Right atrium auricular region (tissue), 2 donors: ENCODE data around the gene ADAM22. TPM values are rescaled to one million over a fixed set of nuclear protein-coding genes. Genes with fewer than 3 reads are reported as not detected.

Experiments used
- DNase-seq: peaks from one replicate; pipeline ENCODE4 v3.0.0-alpha.2; 2019; ENCODE audit warnings: low spot score
- H3K27ac ChIP-seq, 2 donors: fragments of 200-600 bp; sonication (generic); 1 replicate in 1 of 2; 2 replicates in 1 of 2; pipeline ENCODE4 v1.5.1; 2016 to 2019
- H3K27me3 ChIP-seq, 2 donors: fragments of 200-600 bp; sonication (generic); one replicate each; pipeline versions ENCODE4 v1.5.1 to v1.6.0; 2017 to 2019
- H3K36me3 ChIP-seq: fragments of 200-600 bp; sonication (generic); one replicate; pipeline ENCODE4 v1.5.1; 2016
- H3K4me1 ChIP-seq, 2 donors: fragments of 200-600 bp; sonication (generic); one replicate each; pipeline versions ENCODE4 v1.5.1 to v1.6.0; 2017 to 2019
- H3K4me3 ChIP-seq, 2 donors: fragments of 200-600 bp; sonication (generic); 1 replicate in 1 of 2; 2 replicates in 1 of 2; pipeline ENCODE4 v1.5.1; 2017 to 2019; ENCODE audit warnings: mild to moderate bottlenecking in 1 of 2, moderate library complexity in 1 of 2
- H3K9me3 ChIP-seq, 2 donors: fragments of 200-600 bp; sonication (generic); one replicate each; pipeline ENCODE4 v1.5.1; 2019
- total RNA-seq, 2 donors: library from RNA; depleted of rRNA; stranded (reverse); fragments of >200 nt; gene quantifications; one replicate each; pipeline ENCODE4 v1.1.0, GENCODE V29; 2016
- TF ChIP-seq, protein P1 (sequence below), 2 donors: fragments of 200-600 bp; sonication (generic); IDR thresholded peaks; one replicate each; pipeline ENCODE4 v1.5.1; 2019; ENCODE audit warnings: antibody characterized with exemption in 2 of 2

Gene ADAM22
- total RNA-seq, 2 donors from 2014 or later = 1.9 to 3.9 TPM

DNA sequence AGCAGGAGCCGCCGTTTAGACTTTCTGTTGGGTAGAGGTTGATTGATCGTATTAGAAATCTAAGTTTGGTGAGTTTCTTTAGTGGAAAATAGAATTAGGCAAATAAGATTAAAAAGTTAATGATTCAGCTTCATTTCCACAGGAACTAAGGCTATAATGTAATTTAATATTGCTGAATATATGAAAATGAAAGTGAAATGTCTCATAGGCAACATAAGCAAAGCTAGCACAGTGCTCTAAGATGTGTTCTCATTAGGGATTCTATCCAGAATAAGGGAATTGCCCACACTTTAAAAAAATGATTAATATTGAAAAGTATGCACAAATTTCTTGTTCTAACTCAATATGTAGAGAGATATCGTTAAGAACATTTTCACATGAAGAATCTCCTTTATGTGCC lies 238.8 kb downstream of the ADAM22 start:
- H3K4me3 ChIP-seq = no peak overlapping the region
- H3K27ac ChIP-seq = no peak overlapping the region
- DNase-seq = no peak
- H3K27me3 ChIP-seq = no peaks in the 10 kb centered on the region
- TF ChIP-seq, protein P1, sequence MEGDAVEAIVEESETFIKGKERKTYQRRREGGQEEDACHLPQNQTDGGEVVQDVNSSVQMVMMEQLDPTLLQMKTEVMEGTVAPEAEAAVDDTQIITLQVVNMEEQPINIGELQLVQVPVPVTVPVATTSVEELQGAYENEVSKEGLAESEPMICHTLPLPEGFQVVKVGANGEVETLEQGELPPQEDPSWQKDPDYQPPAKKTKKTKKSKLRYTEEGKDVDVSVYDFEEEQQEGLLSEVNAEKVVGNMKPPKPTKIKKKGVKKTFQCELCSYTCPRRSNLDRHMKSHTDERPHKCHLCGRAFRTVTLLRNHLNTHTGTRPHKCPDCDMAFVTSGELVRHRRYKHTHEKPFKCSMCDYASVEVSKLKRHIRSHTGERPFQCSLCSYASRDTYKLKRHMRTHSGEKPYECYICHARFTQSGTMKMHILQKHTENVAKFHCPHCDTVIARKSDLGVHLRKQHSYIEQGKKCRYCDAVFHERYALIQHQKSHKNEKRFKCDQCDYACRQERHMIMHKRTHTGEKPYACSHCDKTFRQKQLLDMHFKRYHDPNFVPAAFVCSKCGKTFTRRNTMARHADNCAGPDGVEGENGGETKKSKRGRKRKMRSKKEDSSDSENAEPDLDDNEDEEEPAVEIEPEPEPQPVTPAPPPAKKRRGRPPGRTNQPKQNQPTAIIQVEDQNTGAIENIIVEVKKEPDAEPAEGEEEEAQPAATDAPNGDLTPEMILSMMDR (IDR thresholded peaks at IDR 0.05) = no peak
- H3K9me3 ChIP-seq = no peaks in the 10 kb centered on the region
- no peaks in the 10 kb centered on the region for H3K36me3 ChIP-seq
- H3K4me1 ChIP-seq = no peaks in the 10 kb centered on the region

DNA sequence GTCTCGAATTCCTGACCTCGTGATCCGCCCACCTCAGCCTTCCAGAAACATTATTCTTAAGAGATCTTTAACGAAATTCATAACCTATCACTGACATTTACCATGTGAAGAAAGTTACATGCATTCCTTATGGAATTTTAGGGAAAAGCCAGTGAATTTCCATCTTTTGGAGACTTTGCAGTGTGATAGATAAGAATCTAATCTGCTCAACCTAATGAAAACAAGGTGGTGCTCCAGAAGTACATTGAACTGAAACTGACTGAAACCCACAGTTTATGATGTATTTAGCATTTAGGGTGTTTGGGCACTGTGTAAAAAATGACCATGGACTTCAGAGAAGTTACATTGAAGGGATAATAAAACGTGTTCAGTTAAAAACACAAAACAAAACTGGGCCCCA lies 242.1 kb downstream of the ADAM22 start:
- DNase-seq = no peak
- H3K9me3 ChIP-seq = no peaks in the 10 kb centered on the region
- no peaks in the 10 kb centered on the region for H3K36me3 ChIP-seq
- H3K4me3 ChIP-seq = no peak overlapping the region
- H3K27ac ChIP-seq = no peak overlapping the region
- H3K4me1 ChIP-seq = no peaks in the 10 kb centered on the region
- H3K27me3 ChIP-seq = no peaks in the 10 kb centered on the region
- TF ChIP-seq, protein P1 (IDR thresholded peaks at IDR 0.05) = no peak

DNA sequence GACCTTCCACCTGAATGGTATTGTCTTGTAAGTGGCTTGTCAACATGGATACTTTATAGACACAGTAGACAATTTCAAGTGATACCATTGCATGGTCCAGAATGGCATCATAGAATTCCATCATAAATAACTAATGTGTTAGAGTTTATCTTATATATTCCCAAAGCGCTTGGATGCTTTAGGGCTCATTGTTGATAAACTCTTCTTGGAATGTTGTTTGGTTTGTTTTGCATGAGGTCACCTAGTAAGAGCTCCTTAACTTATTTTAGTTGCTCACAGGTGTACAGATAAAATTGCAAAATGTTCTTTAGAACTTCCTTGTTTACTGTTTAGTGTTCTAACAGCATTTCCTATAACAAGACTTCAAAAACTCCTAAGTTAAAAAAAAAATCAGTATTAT lies 249.0 kb downstream of the ADAM22 start:
- H3K4me3 ChIP-seq = no peak overlapping the region
- TF ChIP-seq, protein P1 (IDR thresholded peaks at IDR 0.05) = no peak
- H3K9me3 ChIP-seq = no peaks in the 10 kb centered on the region
- no peaks in the 10 kb centered on the region for H3K36me3 ChIP-seq
- no peak overlapping the region for H3K27ac ChIP-seq
- H3K27me3 ChIP-seq = no peaks in the 10 kb centered on the region
- no peak for DNase-seq
- H3K4me1 ChIP-seq = no peaks in the 10 kb centered on the region

DNA sequence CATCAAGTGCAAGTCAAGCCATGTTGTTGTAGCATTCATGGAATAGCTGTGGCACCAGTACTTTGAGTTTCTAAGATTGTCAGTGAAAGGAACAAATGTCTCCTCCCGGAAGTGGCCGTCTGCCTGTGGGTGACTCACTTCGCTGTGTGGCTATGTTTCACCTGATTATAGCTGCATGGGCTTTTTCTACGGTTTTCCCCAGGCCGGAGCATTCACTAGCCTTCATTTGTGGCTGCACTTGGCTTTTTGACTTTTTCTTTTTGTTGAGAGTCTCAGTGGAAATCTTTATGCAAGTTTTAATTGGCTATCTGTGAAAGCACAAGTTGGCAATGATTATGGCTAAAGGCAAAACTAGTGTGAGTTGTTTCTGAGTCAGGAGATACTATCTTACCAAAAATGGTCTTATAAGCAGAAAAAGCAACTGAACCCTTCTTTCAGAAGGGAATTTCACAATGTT lies 250.8 kb downstream of the ADAM22 start:
- Histone ChIP-seq H3K9me3 (no peaks in the 10 kb centered on the region), H3K4me3 (no peak overlapping the region), H3K27me3 (no peaks in the 10 kb centered on the region), H3K36me3 (no peaks in the 10 kb centered on the region), H3K4me1 (no peaks in the 10 kb centered on the region), H3K27ac (no peak overlapping the region)
- DNase-seq = no peak
- TF ChIP-seq, protein P1 (IDR thresholded peaks at IDR 0.05) = no peak

DNA sequence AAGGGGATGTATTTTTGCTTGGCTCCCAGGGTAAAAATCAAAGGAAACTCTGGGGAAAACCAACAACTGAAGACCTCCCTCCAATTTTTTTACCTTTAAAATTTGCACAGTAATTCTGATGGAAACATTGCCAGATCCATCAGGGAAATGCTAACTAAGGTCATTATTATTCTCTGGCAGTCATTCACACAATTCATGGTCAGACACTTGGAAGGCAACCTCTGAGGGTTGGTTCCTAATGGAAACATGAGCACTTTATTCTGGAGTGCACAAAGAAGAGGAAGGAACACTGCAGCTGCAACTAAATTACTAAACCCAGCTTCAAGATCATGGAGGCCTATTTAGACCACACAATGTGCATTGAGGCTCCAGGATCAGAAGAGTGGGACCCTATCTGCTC lies 251.6 kb downstream of the ADAM22 start:
- Histone ChIP-seq H3K27ac (no peak overlapping the region), H3K9me3 (no peaks in the 10 kb centered on the region)
- TF ChIP-seq, protein P1 (IDR thresholded peaks at IDR 0.05) = no peak

DNA sequence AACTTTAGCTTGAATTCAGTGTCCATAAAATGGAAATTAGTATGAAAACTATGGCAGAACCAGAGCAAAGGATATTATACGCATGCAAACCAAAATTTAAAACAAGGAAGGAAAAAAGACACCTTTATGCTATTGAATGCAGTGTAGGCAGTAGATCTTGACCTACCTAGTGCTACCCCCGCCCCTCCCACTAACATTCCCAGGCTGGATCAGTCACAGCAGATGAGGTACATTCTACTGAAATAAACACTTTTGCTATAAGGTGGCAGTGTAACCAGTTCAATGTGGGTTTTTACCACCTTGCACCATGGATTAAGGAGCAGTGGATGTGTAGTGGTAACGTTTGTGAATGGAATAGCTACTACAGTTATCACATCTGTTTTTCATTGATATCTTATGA lies 257.9 kb downstream of the ADAM22 start:
- Histone ChIP-seq H3K27me3 (no peaks in the 10 kb centered on the region), H3K36me3 (no peaks in the 10 kb centered on the region), H3K4me1 (no peaks in the 10 kb centered on the region), H3K9me3 (no peaks in the 10 kb centered on the region), H3K27ac (no peak overlapping the region), H3K4me3 (no peak overlapping the region)
- DNase-seq = no peak
- TF ChIP-seq, protein P1 (IDR thresholded peaks at IDR 0.05) = no peak

More for the DNA sequence above, 251.6 kb downstream of the ADAM22 start:
- Histone ChIP-seq H3K36me3 (no peaks in the 10 kb centered on the region), H3K4me1 (no peaks in the 10 kb centered on the region), H3K27me3 (no peaks in the 10 kb centered on the region), H3K4me3 (no peak overlapping the region)
- DNase-seq = no peak
